AG09319 (cell line): ENCODE measurements around the gene PSME1.

Experiments used
- DNase-seq: peaks from one replicate; pipeline ENCODE4 v3.0.0-alpha.2; 2010; ENCODE audit warnings: low read depth; ENCODE audit errors: extremely low read depth
- TF ChIP-seq, protein P1 (sequence below): IDR thresholded peaks from 2 replicates; pipeline ENCODE4 v1.5.1; 2011; ENCODE audit warnings: low read depth, mild to moderate bottlenecking, inconsistent platforms, low read length, moderate library complexity

Gene PSME1

DNA sequence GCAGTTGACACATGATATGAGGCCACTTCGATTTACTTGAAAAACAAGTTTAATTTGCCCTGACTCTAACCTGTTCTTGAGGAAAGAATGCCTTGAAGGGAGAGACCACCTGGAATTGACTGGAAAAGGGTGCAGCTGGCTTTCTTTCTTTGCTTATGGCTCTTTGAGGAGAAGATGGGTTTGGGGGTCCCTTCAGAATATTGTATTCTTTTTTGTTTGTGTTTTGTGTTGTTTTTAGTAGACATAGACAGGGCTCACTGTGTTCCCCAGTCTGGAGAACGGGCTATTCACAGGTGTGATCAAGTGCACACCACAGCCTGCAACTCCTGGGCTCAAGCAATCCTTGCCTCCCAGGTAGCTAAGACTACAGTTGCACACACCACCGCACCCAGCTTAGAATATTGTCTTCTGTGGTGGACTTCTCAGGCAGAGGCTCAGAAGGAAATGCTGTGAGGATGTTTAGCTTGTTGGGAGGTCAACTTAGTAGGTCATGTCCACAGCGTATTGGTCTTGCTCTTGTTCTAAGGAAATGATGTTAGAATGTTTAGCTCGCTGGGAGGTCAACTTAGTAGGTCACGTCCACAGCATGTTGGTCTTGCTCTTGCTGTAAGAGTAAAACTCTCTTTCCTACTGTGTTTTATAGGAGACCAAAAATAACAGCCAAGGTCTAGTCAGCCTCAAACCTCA, 19.7 kb upstream of the PSME1 start:
- no peak for DNase-seq
- TF ChIP-seq, protein P1, sequence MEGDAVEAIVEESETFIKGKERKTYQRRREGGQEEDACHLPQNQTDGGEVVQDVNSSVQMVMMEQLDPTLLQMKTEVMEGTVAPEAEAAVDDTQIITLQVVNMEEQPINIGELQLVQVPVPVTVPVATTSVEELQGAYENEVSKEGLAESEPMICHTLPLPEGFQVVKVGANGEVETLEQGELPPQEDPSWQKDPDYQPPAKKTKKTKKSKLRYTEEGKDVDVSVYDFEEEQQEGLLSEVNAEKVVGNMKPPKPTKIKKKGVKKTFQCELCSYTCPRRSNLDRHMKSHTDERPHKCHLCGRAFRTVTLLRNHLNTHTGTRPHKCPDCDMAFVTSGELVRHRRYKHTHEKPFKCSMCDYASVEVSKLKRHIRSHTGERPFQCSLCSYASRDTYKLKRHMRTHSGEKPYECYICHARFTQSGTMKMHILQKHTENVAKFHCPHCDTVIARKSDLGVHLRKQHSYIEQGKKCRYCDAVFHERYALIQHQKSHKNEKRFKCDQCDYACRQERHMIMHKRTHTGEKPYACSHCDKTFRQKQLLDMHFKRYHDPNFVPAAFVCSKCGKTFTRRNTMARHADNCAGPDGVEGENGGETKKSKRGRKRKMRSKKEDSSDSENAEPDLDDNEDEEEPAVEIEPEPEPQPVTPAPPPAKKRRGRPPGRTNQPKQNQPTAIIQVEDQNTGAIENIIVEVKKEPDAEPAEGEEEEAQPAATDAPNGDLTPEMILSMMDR, result no peak

DNA sequence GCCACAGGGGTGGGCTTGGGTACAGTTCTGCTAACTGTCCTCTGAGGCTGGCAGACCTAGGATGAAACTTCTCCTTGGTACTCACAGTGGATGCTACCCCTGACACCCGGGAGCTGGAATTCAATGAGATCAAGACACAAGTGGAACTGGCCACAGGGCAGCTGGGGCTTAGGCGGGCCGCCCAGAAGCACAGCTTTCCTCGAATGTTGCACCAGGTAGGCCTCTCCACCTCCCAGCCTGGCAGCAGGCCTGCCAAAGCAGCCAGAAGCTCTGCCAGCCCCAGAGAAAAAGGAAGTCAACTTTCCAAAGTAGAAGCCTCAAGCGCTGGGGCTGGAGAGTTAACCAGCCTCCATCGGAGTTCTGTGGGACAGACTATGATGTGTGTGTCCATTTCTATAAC, 18.8 kb upstream of the PSME1 start:
- TF ChIP-seq, protein P1, result no peak
- DNase-seq, result no peak

DNA sequence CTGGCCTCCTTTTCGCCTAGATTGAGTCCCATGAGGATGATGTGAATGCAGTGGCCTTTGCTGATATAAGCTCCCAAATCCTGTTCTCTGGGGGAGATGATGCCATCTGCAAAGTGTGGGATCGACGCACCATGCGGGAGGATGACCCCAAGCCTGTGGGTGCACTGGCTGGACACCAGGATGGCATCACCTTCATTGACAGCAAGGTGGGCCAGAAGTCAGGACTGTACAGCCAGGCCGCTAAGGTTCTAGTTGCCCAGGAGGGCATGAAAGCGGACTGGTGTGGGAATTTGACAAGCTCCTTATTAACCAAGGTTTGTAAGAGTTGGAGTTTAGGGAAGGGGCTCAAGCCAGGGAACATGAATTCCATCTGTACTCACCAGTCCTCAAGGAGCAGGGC, 16.3 kb upstream of the PSME1 start:
- no peak for DNase-seq
- TF ChIP-seq, protein P1, result no peak

DNA sequence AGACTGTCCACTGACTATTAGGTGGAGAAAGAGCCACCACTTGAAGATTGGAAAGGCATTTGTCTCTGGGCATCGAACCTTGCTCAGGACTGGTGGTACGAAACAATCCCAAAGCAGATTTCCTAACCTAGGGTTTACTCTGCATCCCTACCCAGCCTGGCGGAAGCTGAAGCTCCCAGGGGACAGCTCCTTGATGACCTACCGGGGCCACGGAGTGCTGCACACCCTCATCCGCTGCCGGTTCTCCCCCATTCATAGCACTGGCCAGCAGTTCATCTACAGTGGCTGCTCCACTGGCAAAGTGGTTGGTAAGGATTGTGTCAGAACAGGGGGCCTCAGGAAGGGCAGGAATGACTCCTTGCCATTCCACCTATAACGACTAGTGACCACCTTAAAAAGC, 14.8 kb upstream of the PSME1 start:
- TF ChIP-seq, protein P1, result no peak
- no peak for DNase-seq

DNA sequence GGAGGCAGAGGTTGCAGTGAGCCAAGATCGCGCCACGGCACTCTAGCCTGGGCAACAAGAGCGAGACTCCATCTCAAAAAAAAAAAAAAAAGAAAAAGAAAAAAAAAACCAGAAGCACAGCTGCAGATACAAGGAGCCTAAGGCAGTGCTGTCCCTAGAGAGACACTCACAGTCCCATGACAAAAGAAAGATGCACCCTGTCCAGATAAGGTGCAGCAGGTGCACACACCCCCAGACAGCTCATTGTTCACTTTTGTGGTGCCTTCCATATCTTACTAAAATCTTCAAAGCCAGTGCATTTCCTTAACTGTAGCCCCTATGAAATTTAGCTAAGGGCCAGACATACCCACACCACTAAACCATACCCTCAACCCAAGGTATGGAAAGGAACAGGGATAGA, 13.6 kb upstream of the PSME1 start:
- TF ChIP-seq, protein P1, result no peak
- DNase-seq, result no peak

DNA sequence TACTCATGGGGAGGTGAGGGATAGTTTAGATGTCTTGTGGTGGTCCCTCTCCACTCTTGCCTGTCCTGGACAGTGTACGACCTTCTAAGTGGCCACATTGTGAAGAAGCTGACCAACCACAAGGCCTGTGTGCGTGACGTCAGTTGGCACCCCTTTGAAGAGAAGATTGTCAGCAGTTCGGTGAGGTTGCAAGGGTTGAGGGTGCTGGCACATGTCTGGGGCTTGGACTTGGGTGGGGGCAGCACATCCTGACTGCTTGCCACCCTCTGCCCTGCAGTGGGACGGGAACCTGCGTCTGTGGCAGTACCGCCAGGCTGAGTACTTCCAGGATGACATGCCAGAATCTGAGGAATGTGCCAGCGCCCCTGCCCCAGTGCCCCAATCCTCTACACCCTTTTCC, 13.1 kb upstream of the PSME1 start:
- TF ChIP-seq, protein P1, result no peak
- DNase-seq, result no peak

DNA sequence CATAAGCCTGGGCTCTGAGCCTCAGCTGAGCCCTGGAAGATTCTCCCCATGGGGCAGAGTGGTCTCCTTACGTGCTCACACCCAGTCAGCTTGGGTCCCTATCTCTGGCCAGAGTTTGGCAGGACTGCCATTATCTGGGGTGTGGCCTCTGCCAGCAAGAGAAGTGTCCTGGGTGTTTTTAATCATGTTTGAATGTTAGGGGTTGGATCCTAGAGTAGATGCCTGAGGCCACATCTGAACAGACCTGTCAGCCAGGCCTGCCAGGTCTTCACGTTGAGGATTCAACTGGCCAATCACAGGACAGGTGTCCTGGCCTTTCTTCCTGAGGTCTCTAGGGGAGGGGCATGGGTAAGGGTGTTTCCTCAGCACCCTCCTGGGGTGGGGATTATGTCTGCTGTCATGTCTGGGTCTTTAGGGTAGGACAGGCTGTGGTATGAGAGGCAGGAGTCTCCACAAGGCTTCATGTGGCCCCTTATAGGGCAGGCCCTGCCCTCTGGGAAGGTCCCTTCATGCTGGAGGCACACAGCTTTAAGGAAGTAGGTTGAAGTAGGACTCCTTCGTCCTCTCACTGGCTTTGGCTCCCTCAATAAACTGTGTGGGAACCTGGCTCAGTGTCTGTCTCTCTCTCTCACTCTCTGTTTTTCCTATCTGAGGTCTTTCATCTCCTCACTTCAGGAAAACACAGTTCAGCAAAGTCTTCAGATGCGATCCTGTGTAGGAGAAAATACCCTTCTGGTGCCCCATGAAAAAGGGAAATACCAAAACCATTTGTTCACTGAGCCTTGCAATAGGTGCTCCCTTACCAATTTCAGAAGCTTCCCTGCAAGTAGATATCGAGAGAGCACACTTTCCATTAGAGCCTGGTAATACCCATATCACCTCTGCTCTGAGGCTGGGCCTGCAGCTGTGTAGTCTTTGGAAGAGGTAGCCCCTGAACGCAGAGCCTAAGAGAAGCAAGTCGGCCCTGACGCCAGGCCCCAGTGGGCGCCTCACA, 12.3 kb upstream of the PSME1 start:
- TF ChIP-seq, protein P1, result no peak
- DNase-seq, result no peak
